Measurements from ENCODE around the gene EFNA1. TPM values are rescaled to one million over a fixed set of nuclear protein-coding genes. Genes with fewer than 3 reads are reported as not detected.

Gene EFNA1
- total RNA-seq, 1 donor from 2014 or later: 0.77 TPM

- DNase-seq (ENCODE audit: low read depth, low spot score): no peak
- Mint-ChIP-seq H3K27ac (ENCODE audit: unreplicated experiment) (no peak overlapping the region), H3K9me3 (no peaks in the 10 kb centered on the region), H3K4me3 (peak overlapping the region; percentile 22), H3K36me3 (ENCODE audit: low read depth) (peaks cover 6% of the 10 kb centered on the region), H3K4me1 (peaks cover 37% of the 10 kb centered on the region), H3K27me3 (ENCODE audit: low read depth) (peaks cover 3% of the 10 kb centered on the region)
- no peak for TF ChIP-seq CTCF (conservative IDR thresholded peaks at IDR 0.05)
Measured at GRCh38 chr1:155169541-155169940, 41.9 kb downstream of the EFNA1 start.

GRCh38 chr1:155170101-155170785, 42.6 kb downstream of the EFNA1 start:
- Mint-ChIP-seq H3K9me3 (no peaks in the 10 kb centered on the region), H3K4me3 (peak overlapping the region; percentile 78), H3K36me3 (ENCODE audit: low read depth) (peaks cover 6% of the 10 kb centered on the region), H3K27ac (ENCODE audit: unreplicated experiment) (no peak overlapping the region), H3K27me3 (ENCODE audit: low read depth) (peaks cover 3% of the 10 kb centered on the region), H3K4me1 (peaks cover 43% of the 10 kb centered on the region)
- no peak for DNase-seq (ENCODE audit: low read depth, low spot score)
- TF ChIP-seq CTCF (conservative IDR thresholded peaks at IDR 0.05): no peak

DNA sequence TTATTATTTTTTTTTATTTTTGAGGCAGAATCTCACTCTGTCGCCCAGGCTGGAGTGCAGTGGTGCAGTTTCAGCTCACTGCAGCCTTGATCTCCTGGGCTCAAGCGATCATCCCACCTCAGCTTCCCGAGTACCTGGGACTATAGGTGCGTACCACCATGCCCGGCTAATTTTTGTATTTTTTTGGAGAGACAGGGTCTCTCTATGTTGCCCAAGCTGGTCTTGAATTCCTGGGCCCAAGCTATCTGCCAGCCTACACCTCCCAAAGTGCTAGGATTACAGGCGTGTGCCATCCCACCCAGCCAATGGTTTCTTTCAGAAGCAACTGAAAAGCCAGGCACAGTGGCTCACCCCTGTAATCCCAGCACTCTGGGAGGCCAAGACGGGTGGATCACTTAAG, 43.1 kb downstream of the EFNA1 start:
- Mint-ChIP-seq H3K4me1 (peaks cover 43% of the 10 kb centered on the region), H3K4me3 (peak overlapping the region; percentile 100), H3K36me3 (ENCODE audit: low read depth) (peaks cover 6% of the 10 kb centered on the region), H3K27me3 (ENCODE audit: low read depth) (peaks cover 3% of the 10 kb centered on the region), H3K27ac (ENCODE audit: unreplicated experiment) (no peak overlapping the region), H3K9me3 (no peaks in the 10 kb centered on the region)
- TF ChIP-seq CTCF (conservative IDR thresholded peaks at IDR 0.05): no peak
- DNase-seq (ENCODE audit: low read depth, low spot score): no peak

- Mint-ChIP-seq H3K27me3 (ENCODE audit: low read depth) (peaks cover 3% of the 10 kb centered on the region), H3K36me3 (ENCODE audit: low read depth) (peaks cover 6% of the 10 kb centered on the region), H3K9me3 (no peaks in the 10 kb centered on the region), H3K4me1 (peaks cover 46% of the 10 kb centered on the region), H3K27ac (ENCODE audit: unreplicated experiment) (peak overlapping the region; percentile 97), H3K4me3 (peak overlapping the region; percentile 100)
- DNase-seq (ENCODE audit: low read depth, low spot score): no peak
- TF ChIP-seq CTCF (conservative IDR thresholded peaks at IDR 0.05): no peak
Measured at GRCh38 chr1:155171836-155172731, 44.4 kb downstream of the EFNA1 start.

DNA sequence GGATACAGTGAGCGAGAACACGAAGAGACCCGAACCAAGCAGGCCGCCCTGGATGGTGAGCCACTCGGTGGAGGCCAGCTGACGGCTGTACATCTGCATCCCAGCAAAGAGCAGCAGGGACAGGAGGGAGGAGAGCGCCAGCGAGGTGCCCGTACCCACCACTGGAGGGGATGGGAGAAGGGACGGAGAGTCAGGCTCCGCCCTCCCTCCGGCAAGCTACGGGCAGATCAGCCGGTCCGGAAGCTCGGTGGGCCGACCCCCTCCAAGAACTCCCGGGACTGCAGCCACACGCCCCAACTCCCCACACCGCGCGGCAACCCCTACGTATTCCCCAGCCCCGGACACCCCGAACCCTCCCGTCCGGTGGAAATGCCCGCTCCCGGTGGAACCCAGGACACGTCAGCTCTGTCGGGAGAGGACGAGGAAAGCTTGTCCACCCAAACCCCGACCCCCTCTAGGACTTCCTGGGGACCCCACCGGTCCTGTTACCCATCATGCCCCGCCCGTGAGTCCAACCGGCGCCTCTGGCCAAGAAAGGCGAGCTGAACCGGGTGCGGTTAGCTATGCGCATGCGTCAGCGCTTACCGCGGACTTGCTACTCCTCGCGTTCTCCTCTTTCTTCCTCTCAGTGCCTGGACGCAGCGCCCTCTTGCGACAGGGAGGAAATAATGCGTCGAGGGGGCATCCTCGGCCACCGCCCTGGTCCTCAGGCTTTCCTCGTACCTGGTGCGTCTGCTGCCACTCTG, 45.2 kb downstream of the EFNA1 start, which contains the start of gene KRTCAP2:
Gene KRTCAP2, minus strand, starts transcription at position 573 of the 746 bp plus-strand sequence. Its CDS starts 80 bp downstream, at position 493.
- peaks cover 38% of the 10 kb centered on the region for H3K4me1 Mint-ChIP-seq
- no peaks in the 10 kb centered on the region for H3K9me3 Mint-ChIP-seq
- peak within 1 kb of the TSS; percentile 97 for H3K27ac Mint-ChIP-seq (ENCODE audit: unreplicated experiment)
- DNase-seq (ENCODE audit: low read depth, low spot score): peak; percentile 97
- peaks cover 9% of the 10 kb centered on the region for H3K36me3 Mint-ChIP-seq (ENCODE audit: low read depth)
- peak within 1 kb of the TSS; percentile 100 for H3K4me3 Mint-ChIP-seq
- peaks cover 3% of the 10 kb centered on the region for H3K27me3 Mint-ChIP-seq (ENCODE audit: low read depth)
- TF ChIP-seq CTCF (conservative IDR thresholded peaks at IDR 0.05): peak; percentile 94
